AG04449 (cell line): ENCODE results near the gene KIAA1210.

ENCODE experiments used
- CTCF ChIA-PET: fragments of 350-600 bp; formaldehyde crosslinking; extraction: SDS; loops from one replicate; lab custom pipeline; 2021; ENCODE audit warnings: antibody characterized with exemption; lab: Yijun Ruan, JAX
- POLR2A ChIA-PET: fragments of 400-600, 350-600 bp; formaldehyde crosslinking; extraction: SDS; loops from one replicate; lab custom pipeline; 2020; ENCODE audit warnings: antibody characterized with exemption, inconsistent platforms; lab: Yijun Ruan, JAX
- DNase-seq: peaks from one replicate; pipeline ENCODE4 v3.0.0-alpha.2; 2010; ENCODE audit warnings: low read depth, low spot score
- H3K4me3 ChIP-seq: 2 replicates; pipeline ENCODE4 v1.5.1; 2011; ENCODE audit warnings: low read depth, mild to moderate bottlenecking, control low read depth, low read length
- CTCF ChIP-seq: IDR thresholded peaks from one replicate; pipeline ENCODE4 v1.5.1; 2011; ENCODE audit warnings: mild to moderate bottlenecking, moderate library complexity, low read length, control low read depth, inconsistent platforms; ENCODE audit not compliant: insufficient read depth; ENCODE audit errors: missing control alignments

KIAA1210 gene

GRCh38 chrX:119132961-119133360 is 5.3 kb upstream of the KIAA1210 start:
- no peak overlapping the region for H3K4me3 ChIP-seq
- ChIA-PET CTCF (interaction anchor here (4.1 kb wide), 1 partner anchor 15 kb away, joined by 15 read pairs; no protein-coding TSS in a partner anchor), POLR2A (no interaction called here)
- TF ChIP-seq CTCF, result no peak
- no peak for DNase-seq

- no peak for DNase-seq
- ChIA-PET CTCF (interaction anchor here (1.6 to 4.1 kb wide), 2 partner anchors 14 to 134 kb away, joined by 5 to 15 read pairs; no protein-coding TSS in a partner anchor), POLR2A (no interaction called here)
- no peak for TF ChIP-seq CTCF
- H3K4me3 ChIP-seq, result no peak overlapping the region
Measured at GRCh38 chrX:119132316-119132715, 4.7 kb upstream of the KIAA1210 start.

GRCh38 chrX:119130911-119131310 is 3.3 kb upstream of the KIAA1210 start:
- no peak for TF ChIP-seq CTCF
- POLR2A ChIA-PET, result no interaction called here
- DNase-seq, result no peak
- CTCF ChIA-PET, result interaction anchor here (0.8 to 4.1 kb wide), 3 partner anchors 13 to 135 kb away, joined by 3 to 15 read pairs (median 5); no protein-coding TSS in a partner anchor
- H3K4me3 ChIP-seq, result no peak overlapping the region

GRCh38 chrX:119121341-119121740 is 6.3 kb downstream of the KIAA1210 start:
- H3K4me3 ChIP-seq, result no peak overlapping the region
- no peak for DNase-seq
- POLR2A ChIA-PET, result no interaction called here
- TF ChIP-seq CTCF, result no peak
- CTCF ChIA-PET, result interaction anchor here (3.8 kb wide), 1 partner anchor 96 kb away, joined by 26 read pairs; no protein-coding TSS in a partner anchor

- TF ChIP-seq CTCF, result peak; percentile 74
- POLR2A ChIA-PET, result no interaction called here
- no peak for DNase-seq
- H3K4me3 ChIP-seq, result no peak overlapping the region
- CTCF ChIA-PET, result interaction anchor here (0.9 to 3.8 kb wide), 7 partner anchors 8 to 147 kb away, joined by 3 to 26 read pairs (median 6); no protein-coding TSS in a partner anchor
Measured at GRCh38 chrX:119118780-119119395, 8.7 kb downstream of the KIAA1210 start.

- POLR2A ChIA-PET, result no interaction called here
- H3K4me3 ChIP-seq, result no peak overlapping the region
- DNase-seq, result no peak
- CTCF ChIA-PET, result no interaction called here
- no peak for TF ChIP-seq CTCF
Measured at GRCh38 chrX:119107206-119107605, 20.4 kb downstream of the KIAA1210 start.
